Measurements from ENCODE around the gene LPCAT3.

Gene LPCAT3

GRCh38 chr12:7005311-7005710 is 13.0 kb downstream of the LPCAT3 start:
- no peaks in the 10 kb centered on the region for H3K9me3 ChIP-seq (ENCODE audit: control insufficient read depth, insufficient read depth, low read depth, low read length)
- no peak overlapping the region for H3K27ac ChIP-seq (ENCODE audit: extremely low read depth, low read depth, low read length)
- H3K4me3 ChIP-seq (ENCODE audit: low read depth, low read length) = no peak overlapping the region
- H3K36me3 ChIP-seq (ENCODE audit: control insufficient read depth in 2 of 2, insufficient read depth in 1 of 2, low read length in 2 of 2) = peaks cover 0 to 4% of the 10 kb centered on the region in 2 experiments; a peak in 1 of 3 replicates
- ChIA-PET CTCF (interaction anchor here (0.6 to 1.3 kb wide), 2 partner anchors 34 to 139 kb away, joined by 3 to 4 read pairs; no protein-coding TSS in a partner anchor), POLR2A (interaction anchor here (1.6 kb wide), 1 partner anchor 27 kb away, joined by 6 read pairs; no protein-coding TSS in a partner anchor)
- no peaks in the 10 kb centered on the region; the same call in 1 of the 2 replicates for H3K4me1 ChIP-seq (ENCODE audit: control insufficient read depth, insufficient read depth, low read length)
- TF ChIP-seq ZNF394 (tag by site-specific recombination; IDR thresholded peaks at IDR 0.05; ENCODE audit: borderline replicate concordance) (no peak), ZNF658 (tag by site-specific recombination; IDR thresholded peaks at IDR 0.05) (no peak), PRDM1 (tag by site-specific recombination; IDR thresholded peaks at IDR 0.05) (no peak), ATF2 (tag by site-specific recombination; IDR thresholded peaks at IDR 0.05; ENCODE audit: low read depth) (no peak), ZNF501 (tag by site-specific recombination; IDR thresholded peaks at IDR 0.05) (no peak), ZNF221 (tag by site-specific recombination; IDR thresholded peaks at IDR 0.05; ENCODE audit: borderline replicate concordance) (no peak)
- TF ChIP-seq, protein P1, sequence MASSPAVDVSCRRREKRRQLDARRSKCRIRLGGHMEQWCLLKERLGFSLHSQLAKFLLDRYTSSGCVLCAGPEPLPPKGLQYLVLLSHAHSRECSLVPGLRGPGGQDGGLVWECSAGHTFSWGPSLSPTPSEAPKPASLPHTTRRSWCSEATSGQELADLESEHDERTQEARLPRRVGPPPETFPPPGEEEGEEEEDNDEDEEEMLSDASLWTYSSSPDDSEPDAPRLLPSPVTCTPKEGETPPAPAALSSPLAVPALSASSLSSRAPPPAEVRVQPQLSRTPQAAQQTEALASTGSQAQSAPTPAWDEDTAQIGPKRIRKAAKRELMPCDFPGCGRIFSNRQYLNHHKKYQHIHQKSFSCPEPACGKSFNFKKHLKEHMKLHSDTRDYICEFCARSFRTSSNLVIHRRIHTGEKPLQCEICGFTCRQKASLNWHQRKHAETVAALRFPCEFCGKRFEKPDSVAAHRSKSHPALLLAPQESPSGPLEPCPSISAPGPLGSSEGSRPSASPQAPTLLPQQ (tag by site-specific recombination; IDR thresholded peaks at IDR 0.05) = no peak

DNA sequence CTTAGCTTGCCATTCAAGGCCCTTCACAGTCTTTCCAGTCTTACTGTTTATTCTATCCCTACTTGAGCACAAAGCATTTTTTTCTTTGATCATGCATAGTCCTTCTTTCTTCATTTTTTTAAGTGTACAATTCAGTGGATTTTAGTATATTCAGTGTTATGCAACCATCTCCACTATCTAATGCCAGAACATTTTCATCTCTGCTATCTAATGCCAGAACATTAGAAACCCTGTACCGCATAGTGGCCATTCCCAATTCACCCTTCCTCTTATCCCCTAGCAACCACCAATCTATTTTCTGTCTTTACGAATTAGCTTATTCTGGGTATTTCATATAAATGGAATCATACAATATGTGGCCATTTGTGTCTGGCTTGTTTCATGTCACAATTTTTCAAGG is 13.4 kb downstream of the LPCAT3 start:
- no peak overlapping the region for H3K4me3 ChIP-seq (ENCODE audit: low read depth, low read length)
- peaks cover 0 to 4% of the 10 kb centered on the region in 2 experiments; a peak in 1 of 3 replicates for H3K36me3 ChIP-seq (ENCODE audit: control insufficient read depth in 2 of 2, insufficient read depth in 1 of 2, low read length in 2 of 2)
- TF ChIP-seq ZNF600 (tag by site-specific recombination; IDR thresholded peaks at IDR 0.05) = peak; percentile 85
- TF ChIP-seq ZNF558 (tag by site-specific recombination; IDR thresholded peaks at IDR 0.05) = no peak
- H3K9me3 ChIP-seq (ENCODE audit: control insufficient read depth, insufficient read depth, low read depth, low read length) = no peaks in the 10 kb centered on the region
- H3K27ac ChIP-seq (ENCODE audit: extremely low read depth, low read depth, low read length) = no peak overlapping the region
- POLR2A ChIA-PET = no interaction called here
- CTCF ChIA-PET = interaction anchor here (0.6 kb wide), 1 partner anchor 8 kb away, joined by 3 read pairs; no protein-coding TSS in a partner anchor
- H3K4me1 ChIP-seq (ENCODE audit: control insufficient read depth, insufficient read depth, low read length) = no peaks in the 10 kb centered on the region; the same call in 1 of the 2 replicates

DNA sequence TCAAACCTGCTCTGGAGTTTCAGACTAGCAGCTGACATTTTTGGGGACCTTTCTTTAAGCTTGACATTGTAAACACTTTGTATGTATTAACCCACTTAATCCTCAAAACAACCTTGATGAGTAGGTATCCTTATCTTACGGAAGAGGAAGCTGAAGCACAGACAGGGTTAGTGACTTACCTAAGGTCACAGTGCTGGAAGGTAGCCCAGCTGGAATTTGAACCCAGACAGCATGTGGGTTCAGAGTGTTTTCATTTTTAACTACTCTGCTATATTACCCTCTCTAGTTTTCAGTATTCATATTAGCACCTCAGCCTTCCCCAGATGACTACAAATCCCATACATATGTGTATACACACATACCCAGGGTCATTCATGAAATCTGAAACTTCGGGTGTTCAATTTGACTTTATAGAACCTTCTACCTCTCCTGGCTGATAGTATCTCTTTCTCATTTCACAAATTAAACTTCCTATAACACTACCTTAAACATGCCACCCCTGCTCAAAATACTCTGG is 13.9 kb downstream of the LPCAT3 start:
- CTCF ChIA-PET = interaction anchor here (0.6 kb wide), 1 partner anchor 8 kb away, joined by 3 read pairs; no protein-coding TSS in a partner anchor
- POLR2A ChIA-PET = no interaction called here
- TF ChIP-seq ZBTB21 (tag by site-specific recombination; IDR thresholded peaks at IDR 0.05) (no peak), CTCF (tag by site-specific recombination; IDR thresholded peaks at IDR 0.05) (no peak), ZNF26 (tag by site-specific recombination; IDR thresholded peaks at IDR 0.05) (no peak), SCRT2 (tag by site-specific recombination; IDR thresholded peaks at IDR 0.05) (no peak), ZNF777 (tag by site-specific recombination; IDR thresholded peaks at IDR 0.05; ENCODE audit: borderline replicate concordance) (no peak)
- TF ChIP-seq, protein P2, sequence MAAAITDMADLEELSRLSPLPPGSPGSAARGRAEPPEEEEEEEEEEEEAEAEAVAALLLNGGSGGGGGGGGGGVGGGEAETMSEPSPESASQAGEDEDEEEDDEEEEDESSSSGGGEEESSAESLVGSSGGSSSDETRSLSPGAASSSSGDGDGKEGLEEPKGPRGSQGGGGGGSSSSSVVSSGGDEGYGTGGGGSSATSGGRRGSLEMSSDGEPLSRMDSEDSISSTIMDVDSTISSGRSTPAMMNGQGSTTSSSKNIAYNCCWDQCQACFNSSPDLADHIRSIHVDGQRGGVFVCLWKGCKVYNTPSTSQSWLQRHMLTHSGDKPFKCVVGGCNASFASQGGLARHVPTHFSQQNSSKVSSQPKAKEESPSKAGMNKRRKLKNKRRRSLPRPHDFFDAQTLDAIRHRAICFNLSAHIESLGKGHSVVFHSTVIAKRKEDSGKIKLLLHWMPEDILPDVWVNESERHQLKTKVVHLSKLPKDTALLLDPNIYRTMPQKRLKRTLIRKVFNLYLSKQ (tag by site-specific recombination; IDR thresholded peaks at IDR 0.05; ENCODE audit: borderline replicate concordance) = no peak
- TF ChIP-seq, protein P3, sequence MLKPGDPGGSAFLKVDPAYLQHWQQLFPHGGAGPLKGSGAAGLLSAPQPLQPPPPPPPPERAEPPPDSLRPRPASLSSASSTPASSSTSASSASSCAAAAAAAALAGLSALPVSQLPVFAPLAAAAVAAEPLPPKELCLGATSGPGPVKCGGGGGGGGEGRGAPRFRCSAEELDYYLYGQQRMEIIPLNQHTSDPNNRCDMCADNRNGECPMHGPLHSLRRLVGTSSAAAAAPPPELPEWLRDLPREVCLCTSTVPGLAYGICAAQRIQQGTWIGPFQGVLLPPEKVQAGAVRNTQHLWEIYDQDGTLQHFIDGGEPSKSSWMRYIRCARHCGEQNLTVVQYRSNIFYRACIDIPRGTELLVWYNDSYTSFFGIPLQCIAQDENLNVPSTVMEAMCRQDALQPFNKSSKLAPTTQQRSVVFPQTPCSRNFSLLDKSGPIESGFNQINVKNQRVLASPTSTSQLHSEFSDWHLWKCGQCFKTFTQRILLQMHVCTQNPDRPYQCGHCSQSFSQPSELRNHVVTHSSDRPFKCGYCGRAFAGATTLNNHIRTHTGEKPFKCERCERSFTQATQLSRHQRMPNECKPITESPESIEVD (tag by site-specific recombination; IDR thresholded peaks at IDR 0.05) = no peak
- TF ChIP-seq, protein P4, sequence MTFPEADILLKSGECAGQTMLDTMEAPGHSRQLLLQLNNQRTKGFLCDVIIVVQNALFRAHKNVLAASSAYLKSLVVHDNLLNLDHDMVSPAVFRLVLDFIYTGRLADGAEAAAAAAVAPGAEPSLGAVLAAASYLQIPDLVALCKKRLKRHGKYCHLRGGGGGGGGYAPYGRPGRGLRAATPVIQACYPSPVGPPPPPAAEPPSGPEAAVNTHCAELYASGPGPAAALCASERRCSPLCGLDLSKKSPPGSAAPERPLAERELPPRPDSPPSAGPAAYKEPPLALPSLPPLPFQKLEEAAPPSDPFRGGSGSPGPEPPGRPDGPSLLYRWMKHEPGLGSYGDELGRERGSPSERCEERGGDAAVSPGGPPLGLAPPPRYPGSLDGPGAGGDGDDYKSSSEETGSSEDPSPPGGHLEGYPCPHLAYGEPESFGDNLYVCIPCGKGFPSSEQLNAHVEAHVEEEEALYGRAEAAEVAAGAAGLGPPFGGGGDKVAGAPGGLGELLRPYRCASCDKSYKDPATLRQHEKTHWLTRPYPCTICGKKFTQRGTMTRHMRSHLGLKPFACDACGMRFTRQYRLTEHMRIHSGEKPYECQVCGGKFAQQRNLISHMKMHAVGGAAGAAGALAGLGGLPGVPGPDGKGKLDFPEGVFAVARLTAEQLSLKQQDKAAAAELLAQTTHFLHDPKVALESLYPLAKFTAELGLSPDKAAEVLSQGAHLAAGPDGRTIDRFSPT (tag by site-specific recombination; IDR thresholded peaks at IDR 0.05) = no peak
- Histone ChIP-seq H3K36me3 (ENCODE audit: control insufficient read depth in 2 of 2, insufficient read depth in 1 of 2, low read length in 2 of 2) (peaks cover under 1 to 4% of the 10 kb centered on the region in 2 experiments; a peak in 2 of 3 replicates), H3K27ac (ENCODE audit: extremely low read depth, low read depth, low read length) (no peak overlapping the region), H3K9me3 (ENCODE audit: control insufficient read depth, insufficient read depth, low read depth, low read length) (no peaks in the 10 kb centered on the region), H3K4me1 (ENCODE audit: control insufficient read depth, insufficient read depth, low read length) (no peaks in the 10 kb centered on the region; the same call in 1 of the 2 replicates), H3K4me3 (ENCODE audit: low read depth, low read length) (no peak overlapping the region)

Measured in HEK293 (cell line).